Activated naive CD8-positive, alpha-beta T cell treated with anti-CD3 and anti-CD28 coated beads for 36 hours (primary cell): Measurements from ENCODE around the gene FBXW11. TPM values are rescaled to one million over a fixed set of nuclear protein-coding genes. Genes with fewer than 3 reads are reported as not detected.
A peak's percentile ranks its signal among the peaks of the same experiment; 100 is the strongest.
"Not testable (repeated sequence)": the region's sequence is repeated elsewhere in the genome, so short reads cannot be mapped to it uniquely, and the experiment has no call there.

ENCODE experiments used
- DNase-seq: peaks from one replicate; pipeline ENCODE4 v3.0.0; 2021
- H3K27ac Mint-ChIP-seq: one replicate; pipeline ENCODE4 v1.8.0; 2022; ENCODE audit warnings: mild to moderate bottlenecking, moderate library complexity, mixed read lengths
- H3K27me3 Mint-ChIP-seq: one replicate; pipeline ENCODE4 v1.8.0; 2022; ENCODE audit warnings: mild to moderate bottlenecking, mixed read lengths
- H3K36me3 Mint-ChIP-seq: one replicate; pipeline ENCODE4 v1.8.0; 2021; ENCODE audit warnings: mild to moderate bottlenecking, mixed read lengths
- H3K4me1 Mint-ChIP-seq: one replicate; pipeline ENCODE4 v1.8.0; 2021; ENCODE audit warnings: mixed read lengths
- H3K4me3 Mint-ChIP-seq: one replicate; pipeline ENCODE4 v1.8.0; 2022; ENCODE audit warnings: mild to moderate bottlenecking, moderate library complexity, mixed read lengths
- H3K9me3 Mint-ChIP-seq: one replicate; pipeline ENCODE4 v1.8.0; 2022; ENCODE audit warnings: mixed read lengths
- total RNA-seq, 2 experiments: library from RNA; stranded (reverse); gene quantifications; one replicate each; pipeline ENCODE4 v1.2.3, GENCODE V29; 2021

The FBXW11 gene
- total RNA-seq, 2 experiments from 2014 or later: 55.1 to 60.8 TPM

DNA sequence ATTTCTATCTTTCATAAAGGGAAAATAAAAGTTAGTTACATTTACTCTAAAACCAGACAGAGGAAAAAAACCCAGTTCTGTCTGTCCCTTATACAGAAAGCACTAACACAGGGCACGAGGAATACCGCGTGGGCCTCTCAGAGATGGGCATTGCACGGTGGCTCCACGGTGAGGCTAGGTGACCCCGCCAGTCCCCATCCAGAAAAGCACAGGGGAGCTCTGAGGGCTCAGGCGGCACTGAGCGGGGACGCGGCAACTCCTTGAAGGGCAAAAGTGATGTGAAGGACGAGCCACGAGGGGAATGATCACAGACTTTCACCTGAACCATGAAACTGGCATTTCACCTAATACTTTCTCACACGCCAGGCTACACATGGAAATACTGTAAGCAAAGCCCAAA, 35.7 kb upstream of the FBXW11 start:
- Mint-ChIP-seq H3K27me3 (no peaks in the 10 kb centered on the region), H3K4me1 (peaks cover 20% of the 10 kb centered on the region), H3K4me3 (no peak overlapping the region), H3K36me3 (peaks cover 6% of the 10 kb centered on the region), H3K9me3 (peaks cover 1% of the 10 kb centered on the region), H3K27ac (peak overlapping the region; percentile 38)
- no peak for DNase-seq

- Mint-ChIP-seq H3K4me1 (peaks cover 27% of the 10 kb centered on the region), H3K36me3 (peaks cover 2% of the 10 kb centered on the region), H3K27ac (no peak overlapping the region), H3K4me3 (no peak overlapping the region), H3K27me3 (no peaks in the 10 kb centered on the region), H3K9me3 (peaks cover 1% of the 10 kb centered on the region)
- DNase-seq: no peak
These were observed 31.7 kb upstream of the FBXW11 start for GRCh38 chr5:172038167-172038566.

- peaks cover 8% of the 10 kb centered on the region for H3K36me3 Mint-ChIP-seq
- peak; percentile 18 for DNase-seq
- no peaks in the 10 kb centered on the region for H3K27me3 Mint-ChIP-seq
- peaks cover 22% of the 10 kb centered on the region for H3K4me1 Mint-ChIP-seq
- no peak overlapping the region for H3K4me3 Mint-ChIP-seq
- H3K9me3 Mint-ChIP-seq: peaks cover 9% of the 10 kb centered on the region
- peak overlapping the region; percentile 23 for H3K27ac Mint-ChIP-seq
These were observed 28.6 kb upstream of the FBXW11 start for GRCh38 chr5:172035049-172035448.

- no peak for DNase-seq
- Mint-ChIP-seq H3K4me1 (peaks cover 17% of the 10 kb centered on the region), H3K36me3 (peaks cover 5% of the 10 kb centered on the region), H3K4me3 (no peak overlapping the region), H3K9me3 (peaks cover 7% of the 10 kb centered on the region), H3K27me3 (no peaks in the 10 kb centered on the region), H3K27ac (no peak overlapping the region)
These were observed 25.5 kb upstream of the FBXW11 start for GRCh38 chr5:172031894-172032461.

DNA sequence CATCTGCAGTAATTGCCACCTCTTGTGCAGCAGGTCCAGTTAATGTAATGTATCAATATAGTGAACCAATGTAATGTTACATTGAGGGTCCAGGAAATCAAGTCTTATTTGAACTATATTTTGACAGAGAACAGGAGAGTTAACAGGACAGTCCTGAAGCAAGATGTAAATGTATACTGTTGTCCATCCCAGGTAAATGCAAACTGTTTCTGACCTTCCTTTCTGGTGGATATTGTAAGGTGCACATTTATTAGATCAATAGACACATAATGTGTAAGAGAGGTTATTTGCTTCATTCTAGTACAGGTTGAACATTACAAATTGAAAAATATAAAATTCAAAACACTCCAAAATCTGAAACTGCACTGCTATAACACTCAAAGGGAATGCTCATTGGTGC, 23.4 kb upstream of the FBXW11 start:
- peaks cover 11% of the 10 kb centered on the region for H3K4me1 Mint-ChIP-seq
- peaks cover 5% of the 10 kb centered on the region for H3K36me3 Mint-ChIP-seq
- H3K27me3 Mint-ChIP-seq: no peaks in the 10 kb centered on the region
- no peak overlapping the region for H3K27ac Mint-ChIP-seq
- H3K9me3 Mint-ChIP-seq: peaks cover 7% of the 10 kb centered on the region
- H3K4me3 Mint-ChIP-seq: no peak overlapping the region
- DNase-seq: no peak

GRCh38 chr5:172028167-172028566, 21.7 kb upstream of the FBXW11 start:
- H3K36me3 Mint-ChIP-seq: peaks cover 5% of the 10 kb centered on the region
- H3K27ac Mint-ChIP-seq: no peak overlapping the region
- no peak for DNase-seq
- peaks cover 7% of the 10 kb centered on the region for H3K9me3 Mint-ChIP-seq
- no peaks in the 10 kb centered on the region for H3K27me3 Mint-ChIP-seq
- no peaks in the 10 kb centered on the region for H3K4me1 Mint-ChIP-seq
- no peak overlapping the region for H3K4me3 Mint-ChIP-seq

DNA sequence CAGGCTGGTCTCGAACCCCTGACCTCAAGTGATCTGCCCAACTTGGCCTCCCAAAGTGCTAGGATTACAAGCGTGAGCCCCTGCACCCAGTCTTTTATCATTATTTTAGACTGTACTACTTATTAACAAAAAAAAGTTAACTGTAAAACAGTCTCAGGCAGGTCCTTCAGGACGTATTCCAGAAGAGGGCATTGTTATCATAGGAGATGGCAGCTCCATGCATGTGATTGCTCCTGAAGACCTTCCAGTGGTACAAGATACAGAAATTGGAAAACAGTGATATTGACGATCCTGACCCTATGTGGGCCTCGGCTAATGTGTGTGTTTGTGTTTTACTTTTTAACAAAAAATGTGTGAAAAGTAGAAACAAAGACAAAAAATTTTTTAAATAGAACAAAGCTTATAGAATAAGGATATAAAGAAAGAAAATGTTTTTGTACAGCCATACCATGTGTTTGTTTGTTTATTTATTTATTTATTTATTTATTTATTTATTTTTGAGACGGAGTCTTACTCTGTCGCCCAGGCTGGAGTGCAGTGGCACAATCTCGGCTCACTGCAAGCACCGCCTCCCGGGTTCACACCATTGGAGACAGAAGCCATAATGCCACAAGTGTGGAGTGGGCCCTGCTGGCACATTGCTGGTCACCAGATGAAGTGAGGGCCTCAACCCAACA, 13.8 kb upstream of the FBXW11 start:
- H3K4me3 Mint-ChIP-seq: not testable (repeated sequence)

DNA sequence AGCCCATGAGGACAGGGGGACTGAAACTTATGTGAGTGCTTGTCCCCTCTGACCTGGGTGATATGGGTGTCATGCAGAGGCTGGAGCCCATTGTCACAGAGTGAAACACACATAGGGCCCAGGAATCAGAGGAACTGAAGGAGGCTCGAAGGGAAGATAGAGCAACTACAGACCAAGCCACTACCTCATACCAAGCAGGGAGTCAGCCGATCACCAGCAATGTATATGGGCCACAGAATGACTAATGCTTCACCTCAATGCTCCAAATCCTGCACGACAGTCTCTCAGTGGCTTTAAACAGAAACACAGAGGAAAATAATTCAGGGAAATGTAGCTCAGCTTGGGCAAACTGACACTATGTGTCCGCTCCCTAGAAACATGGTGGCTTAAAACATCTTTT, 8.9 kb upstream of the FBXW11 start:
- H3K27ac Mint-ChIP-seq: no peak overlapping the region
- DNase-seq: no peak
- H3K36me3 Mint-ChIP-seq: no peaks in the 10 kb centered on the region
- H3K4me3 Mint-ChIP-seq: no peak overlapping the region
- H3K27me3 Mint-ChIP-seq: no peaks in the 10 kb centered on the region
- peaks cover 3% of the 10 kb centered on the region for H3K4me1 Mint-ChIP-seq
- H3K9me3 Mint-ChIP-seq: no peaks in the 10 kb centered on the region

More for the DNA sequence above, 13.8 kb upstream of the FBXW11 start:
- not testable (repeated sequence) for H3K36me3 Mint-ChIP-seq, H3K27ac Mint-ChIP-seq, H3K9me3 Mint-ChIP-seq, DNase-seq, H3K4me1 Mint-ChIP-seq, H3K27me3 Mint-ChIP-seq

- Mint-ChIP-seq H3K36me3 (peaks cover 14% of the 10 kb centered on the region), H3K4me1 (peaks cover 27% of the 10 kb centered on the region), H3K4me3 (no peak overlapping the region), H3K9me3 (no peaks in the 10 kb centered on the region), H3K27me3 (no peaks in the 10 kb centered on the region), H3K27ac (no peak overlapping the region)
- no peak for DNase-seq
These were observed 3.8 kb upstream of the FBXW11 start for GRCh38 chr5:172010278-172010677.

- Mint-ChIP-seq H3K36me3 (peaks cover 19% of the 10 kb centered on the region), H3K4me1 (peaks cover 28% of the 10 kb centered on the region), H3K4me3 (no peak overlapping the region), H3K27ac (no peak overlapping the region), H3K27me3 (no peaks in the 10 kb centered on the region), H3K9me3 (no peaks in the 10 kb centered on the region)
- no peak for DNase-seq
These were observed 3.3 kb upstream of the FBXW11 start for GRCh38 chr5:172009536-172010270.

DNA sequence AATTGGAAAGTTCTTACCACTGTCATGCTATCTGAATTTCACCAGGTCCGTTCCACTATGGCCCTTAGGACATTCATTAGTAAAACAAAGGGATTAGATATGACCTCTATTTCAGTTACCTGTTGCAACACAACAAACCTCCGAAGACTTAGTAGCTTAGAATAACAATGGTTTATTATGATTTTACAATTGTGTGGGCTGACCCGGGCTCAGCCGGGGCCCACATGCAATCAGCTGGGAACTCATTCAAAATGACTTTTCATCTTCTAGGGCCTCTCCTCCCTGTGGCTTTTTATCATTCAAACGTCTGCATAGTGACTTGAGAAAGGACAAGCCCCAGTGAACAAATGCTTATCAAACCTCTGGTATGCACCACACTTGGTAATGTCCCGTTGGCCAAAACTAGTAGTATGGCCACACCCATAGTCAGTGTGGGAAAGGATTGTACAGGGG, 2.3 kb upstream of the FBXW11 start:
- Mint-ChIP-seq H3K4me1 (peaks cover 33% of the 10 kb centered on the region), H3K27ac (peak overlapping the region; percentile 58), H3K36me3 (peaks cover 20% of the 10 kb centered on the region), H3K4me3 (no peak overlapping the region), H3K9me3 (no peaks in the 10 kb centered on the region), H3K27me3 (no peaks in the 10 kb centered on the region)
- DNase-seq: no peak

GRCh38 chr5:172008111-172008455, 1.6 kb upstream of the FBXW11 start:
- peak overlapping the region; percentile 97 for H3K27ac Mint-ChIP-seq
- peaks cover 24% of the 10 kb centered on the region for H3K36me3 Mint-ChIP-seq
- H3K4me3 Mint-ChIP-seq: peak overlapping the region; percentile 94
- peaks cover 39% of the 10 kb centered on the region for H3K4me1 Mint-ChIP-seq
- no peaks in the 10 kb centered on the region for H3K27me3 Mint-ChIP-seq
- no peak for DNase-seq
- H3K9me3 Mint-ChIP-seq: no peaks in the 10 kb centered on the region

GRCh38 chr5:172007175-172008110, 1.0 kb upstream of the FBXW11 start:
- peak overlapping the region; percentile 94 for H3K4me3 Mint-ChIP-seq
- no peaks in the 10 kb centered on the region for H3K27me3 Mint-ChIP-seq
- peak overlapping the region; percentile 97 for H3K27ac Mint-ChIP-seq
- no peaks in the 10 kb centered on the region for H3K9me3 Mint-ChIP-seq
- DNase-seq: peak; percentile 3
- H3K36me3 Mint-ChIP-seq: peaks cover 26% of the 10 kb centered on the region
- H3K4me1 Mint-ChIP-seq: peaks cover 46% of the 10 kb centered on the region

DNA sequence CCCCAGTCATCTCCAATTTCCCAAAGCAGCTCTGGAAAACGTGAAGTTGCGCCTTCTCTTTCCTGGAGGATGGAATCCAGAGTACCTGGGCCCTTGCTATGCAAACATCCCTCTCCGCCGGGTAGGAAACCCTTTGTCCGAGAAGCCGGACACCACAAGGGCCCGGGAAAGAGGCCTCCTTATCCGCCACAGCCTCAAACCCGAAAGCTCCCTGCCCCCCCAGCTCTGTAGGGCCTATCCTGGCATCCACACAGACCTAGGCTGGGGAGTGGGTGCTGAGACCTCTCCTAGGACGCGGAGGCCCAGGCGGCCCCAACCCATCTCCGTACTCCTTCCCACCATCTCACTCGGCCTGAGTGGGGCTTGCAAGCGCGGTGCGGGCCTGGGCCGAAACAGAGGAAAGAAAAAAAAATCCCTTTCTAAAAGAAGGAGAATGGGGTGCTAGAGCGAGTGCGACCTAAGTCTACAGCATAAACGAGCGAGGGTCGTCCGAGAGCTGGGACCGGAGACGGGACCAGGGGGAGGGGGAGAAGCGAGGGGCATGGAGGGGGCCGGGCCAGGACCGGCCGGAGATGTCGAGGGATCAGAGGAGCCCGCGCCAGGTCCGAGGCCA, 624 bp downstream of the FBXW11 start:
- DNase-seq: peak; percentile 35
- no peaks in the 10 kb centered on the region for H3K9me3 Mint-ChIP-seq
- H3K27me3 Mint-ChIP-seq: no peaks in the 10 kb centered on the region
- peak overlapping the region; percentile 97 for H3K27ac Mint-ChIP-seq
- H3K4me3 Mint-ChIP-seq: peak overlapping the region; percentile 94
- peaks cover 42% of the 10 kb centered on the region for H3K36me3 Mint-ChIP-seq
- peaks cover 62% of the 10 kb centered on the region for H3K4me1 Mint-ChIP-seq
